Left lobe of liver (tissue), 2 donors: ENCODE data around the gene TMEM164. TPM values are rescaled to one million over a fixed set of nuclear protein-coding genes. Genes with fewer than 3 reads are reported as not detected.

Experiments
- ATAC-seq: fragments of 200-7000 bp; cut with Tn5 transposase; one replicate; pipeline ENCODE4 v1.9.1; 2020; ENCODE audit warnings: mild to moderate bottlenecking, moderate library complexity
- DNase-seq: peaks from one replicate; pipeline ENCODE4 v3.0.0-alpha.2; 2020; ENCODE audit warnings: low spot score
- total RNA-seq: library from RNA; stranded (reverse); gene quantifications from one replicate; pipeline ENCODE4 v1.2.1, GENCODE V29; 2021
- donor health status: DM: no; HTN: no; CAD: no; lungs with moderate emphysema.
- donor health status: DM: no; HTN: yes; CAD: no.

Gene TMEM164
- total RNA-seq, 1 donor from 2014 or later, result 1.8 TPM

DNA sequence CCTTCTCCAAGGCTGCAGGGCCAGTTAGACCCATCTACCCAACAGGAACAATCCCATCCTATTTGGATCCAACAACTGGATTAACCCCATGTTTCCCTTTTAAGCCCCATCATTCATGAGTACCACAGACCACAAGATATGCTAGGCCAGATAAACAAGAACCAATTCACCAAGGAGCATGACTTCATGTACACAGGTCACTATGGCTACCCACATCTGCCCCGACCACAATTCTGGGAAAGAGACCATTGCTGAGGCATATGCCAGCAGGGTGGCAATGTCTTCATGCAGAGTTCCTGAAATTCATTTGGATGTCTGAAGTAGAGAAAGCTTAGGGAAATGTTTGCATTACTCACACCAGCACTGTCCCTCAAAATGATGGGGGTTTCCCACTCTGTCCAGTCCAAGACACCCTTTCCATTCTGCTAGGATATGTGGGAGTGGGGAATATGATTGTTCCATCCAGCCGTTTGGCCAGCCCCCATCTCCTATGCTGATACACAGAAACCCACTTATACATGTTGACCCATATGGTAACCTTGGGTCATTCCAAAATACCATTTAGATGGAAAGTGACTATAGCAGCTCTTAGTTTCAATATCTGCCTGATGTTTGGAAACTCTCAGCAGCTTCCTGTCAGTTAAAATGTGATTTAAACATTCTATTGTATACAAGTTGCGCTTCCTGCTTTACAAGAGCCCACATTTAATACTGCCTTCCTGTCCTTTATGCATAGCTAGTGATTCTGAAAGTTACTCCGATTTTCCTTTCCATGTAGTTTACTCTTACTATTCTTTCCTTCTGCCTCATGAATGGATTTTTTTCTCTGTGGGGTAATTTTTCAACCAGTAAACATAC, 186.0 kb downstream of the TMEM164 start:
- DNase-seq, result no peak
- ATAC-seq, result no peak

DNA sequence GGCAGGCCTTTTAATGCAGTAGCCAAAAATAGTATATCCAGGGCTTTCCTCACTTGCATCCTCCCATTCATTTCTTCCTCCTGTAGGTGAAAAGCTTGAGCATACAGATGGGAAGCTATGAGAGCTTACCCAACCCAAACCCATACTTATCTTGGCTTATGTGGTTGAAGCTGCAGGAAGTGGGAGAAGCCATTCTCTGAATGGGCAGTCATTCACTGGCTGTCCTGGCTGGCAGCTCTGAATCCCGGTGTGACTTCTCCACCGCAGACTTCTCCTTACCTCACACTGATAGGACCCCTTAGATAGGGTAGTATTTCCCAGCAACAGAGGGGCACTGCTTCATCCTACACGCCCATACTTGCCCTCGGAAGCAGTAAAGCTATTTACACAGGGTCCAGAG, 189.6 kb downstream of the TMEM164 start:
- DNase-seq (no peak), ATAC-seq (no peak)

DNA sequence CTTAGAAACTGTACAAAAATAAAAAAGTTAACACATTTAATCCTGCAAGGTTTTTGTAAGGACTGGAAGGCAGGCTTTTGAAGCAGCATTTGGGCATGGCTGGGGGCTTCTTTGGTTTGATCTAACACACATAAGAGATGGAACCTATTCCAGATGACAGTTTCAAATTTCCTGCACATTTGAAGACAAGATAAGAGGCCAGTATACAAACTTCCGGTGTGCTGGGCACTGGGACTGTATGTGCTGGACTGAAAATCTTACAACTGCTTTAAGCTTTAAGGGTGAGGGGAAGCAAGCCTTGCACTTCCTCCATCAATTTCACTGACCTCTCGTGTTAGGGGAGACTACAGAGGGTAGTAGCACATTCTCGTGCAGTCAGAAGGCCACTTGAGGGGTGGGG, 192.1 kb downstream of the TMEM164 start:
- ATAC-seq (no peak), DNase-seq (no peak)

- ATAC-seq (no peak), DNase-seq (no peak)
These were observed 198.9 kb downstream of the TMEM164 start for GRCh38 chrX:110201799-110202198.

DNA sequence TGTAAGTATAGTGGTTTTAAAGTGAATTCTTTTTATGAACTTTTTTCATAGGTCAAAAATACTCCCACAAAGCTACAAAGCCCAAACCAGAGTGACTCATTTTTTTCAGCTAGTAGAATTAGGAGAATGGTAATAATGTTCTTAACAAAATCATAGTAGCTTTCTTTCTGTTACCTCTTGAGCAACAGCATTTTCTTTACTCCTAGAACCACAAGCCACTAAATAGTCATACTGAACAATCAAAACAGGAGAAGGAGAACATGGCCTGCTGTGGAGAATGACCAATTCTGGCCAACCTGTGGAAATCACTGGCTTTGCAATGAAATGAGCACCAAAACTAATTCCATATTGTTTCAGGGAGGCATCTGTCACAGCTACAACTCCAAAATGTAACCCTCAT, 202.1 kb downstream of the TMEM164 start:
- ATAC-seq, result no peak
- DNase-seq, result no peak

GRCh38 chrX:110208092-110208491, 205.2 kb downstream of the TMEM164 start:
- no peak for ATAC-seq
- no peak for DNase-seq

DNA sequence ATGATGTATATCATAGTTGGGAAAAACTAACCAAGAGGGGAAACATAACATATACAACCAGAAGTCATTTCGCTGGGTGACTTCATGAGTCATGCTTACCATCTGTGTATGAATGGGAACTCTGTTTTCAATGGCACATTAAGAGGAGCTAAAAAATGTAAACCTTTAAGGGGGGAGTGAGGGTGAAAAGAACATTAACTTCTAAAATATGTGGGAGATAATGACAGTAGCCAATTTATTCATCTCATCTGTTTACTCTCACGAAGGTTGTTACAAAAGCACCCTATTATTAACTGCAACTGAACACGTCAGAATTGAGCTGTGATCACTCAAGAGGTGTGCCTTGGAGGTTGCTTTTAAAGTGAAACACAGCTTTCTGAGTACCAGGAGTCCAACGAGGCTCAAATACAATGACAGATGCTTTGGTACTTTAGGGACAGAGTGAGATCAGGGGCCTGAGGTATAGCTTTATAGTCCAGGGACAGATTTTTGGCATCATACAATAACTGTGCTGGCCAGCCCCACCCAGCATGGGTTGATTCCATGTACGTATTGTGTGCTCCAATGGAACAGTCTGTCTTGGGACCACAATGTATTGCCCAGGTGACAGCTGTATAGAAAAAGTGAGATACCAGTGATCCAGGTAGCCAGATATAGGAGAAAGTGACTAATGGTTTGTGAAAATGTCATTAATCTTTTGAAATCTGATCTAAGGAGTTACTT, 207.7 kb downstream of the TMEM164 start:
- ATAC-seq (no peak), DNase-seq (no peak)

- DNase-seq (no peak), ATAC-seq (no peak)
These were observed 208.4 kb downstream of the TMEM164 start for GRCh38 chrX:110211340-110211739.

DNA sequence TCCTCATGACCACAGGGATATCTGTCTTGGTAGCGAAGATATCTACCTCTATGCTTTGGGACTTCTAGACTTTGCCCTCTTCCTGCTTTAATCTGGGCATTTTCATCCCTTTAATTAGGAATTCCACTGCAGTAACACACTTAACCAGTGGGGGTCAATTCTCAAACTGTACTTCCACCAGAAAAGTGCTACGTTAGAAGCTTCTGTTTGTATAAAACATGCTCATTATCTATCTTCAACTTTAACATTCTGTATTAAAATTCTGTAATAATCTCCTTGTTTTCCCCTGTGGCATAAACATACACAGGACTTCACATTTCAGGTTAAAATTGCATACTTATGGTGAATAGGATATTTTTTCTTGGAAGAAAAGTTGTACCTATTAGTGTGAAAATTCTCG, 209.4 kb downstream of the TMEM164 start:
- DNase-seq (no peak), ATAC-seq (no peak)

DNA sequence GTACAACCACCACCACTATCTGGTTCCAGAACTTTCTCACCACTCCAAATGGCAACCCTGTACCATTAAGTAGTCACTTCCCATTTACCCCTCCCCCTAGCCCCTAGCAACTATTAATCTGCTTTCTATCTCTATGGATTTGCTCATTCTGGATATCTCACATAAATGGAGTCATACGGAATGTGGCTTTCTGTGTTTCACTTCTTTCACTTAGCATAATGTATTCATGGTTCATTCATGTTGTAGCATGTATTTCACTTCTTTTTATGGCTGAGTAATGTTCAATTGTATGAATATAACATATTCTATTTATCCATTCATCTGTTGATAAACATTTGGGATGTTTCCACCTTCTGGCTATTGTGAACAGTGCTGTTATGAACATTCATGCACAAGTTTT, 210.3 kb downstream of the TMEM164 start:
- ATAC-seq, result no peak

DNA sequence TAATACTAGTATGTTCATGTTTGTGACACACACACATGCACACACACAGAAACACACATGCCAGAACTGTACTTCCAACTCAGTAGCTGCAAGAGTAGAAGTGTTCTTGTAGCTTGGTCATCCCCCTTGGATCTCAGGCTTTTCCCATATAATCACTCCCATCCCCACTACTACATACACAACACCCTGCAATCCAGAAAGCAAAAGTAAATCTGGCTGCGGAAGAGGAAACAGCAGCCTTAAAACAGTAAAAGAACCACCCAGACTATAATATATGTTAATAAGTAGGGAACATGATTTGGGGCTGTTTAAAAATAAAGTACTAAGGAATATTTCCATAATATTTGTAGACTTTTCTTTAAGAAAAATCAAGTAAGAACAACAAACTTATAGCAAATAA, 211.8 kb downstream of the TMEM164 start:
- ATAC-seq (no peak), DNase-seq (no peak)

More for the DNA sequence above, 210.3 kb downstream of the TMEM164 start:
- DNase-seq, result no peak

GRCh38 chrX:110215411-110215810, 212.5 kb downstream of the TMEM164 start:
- ATAC-seq (no peak), DNase-seq (no peak)

- ATAC-seq, result no peak
- DNase-seq, result no peak
These were observed 213.1 kb downstream of the TMEM164 start for GRCh38 chrX:110216027-110216426.

DNA sequence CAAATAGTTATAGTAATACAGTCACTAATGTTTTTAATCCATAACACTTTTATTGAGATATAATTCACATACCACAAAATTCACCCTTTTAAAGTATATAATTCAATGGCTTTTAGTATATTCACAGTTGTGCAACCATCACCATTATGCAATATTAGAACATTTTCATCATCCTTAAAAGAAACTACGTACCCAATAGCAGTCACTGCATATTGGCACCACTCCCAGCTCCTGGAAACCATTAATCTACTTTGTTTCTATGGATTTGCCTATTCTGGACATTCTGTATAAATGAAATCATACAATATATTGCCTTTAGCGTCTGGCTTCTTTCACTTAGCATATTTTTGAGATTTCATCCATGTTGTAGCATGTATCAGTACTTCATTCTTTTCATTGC, 215.7 kb downstream of the TMEM164 start:
- ATAC-seq, result no peak

DNA sequence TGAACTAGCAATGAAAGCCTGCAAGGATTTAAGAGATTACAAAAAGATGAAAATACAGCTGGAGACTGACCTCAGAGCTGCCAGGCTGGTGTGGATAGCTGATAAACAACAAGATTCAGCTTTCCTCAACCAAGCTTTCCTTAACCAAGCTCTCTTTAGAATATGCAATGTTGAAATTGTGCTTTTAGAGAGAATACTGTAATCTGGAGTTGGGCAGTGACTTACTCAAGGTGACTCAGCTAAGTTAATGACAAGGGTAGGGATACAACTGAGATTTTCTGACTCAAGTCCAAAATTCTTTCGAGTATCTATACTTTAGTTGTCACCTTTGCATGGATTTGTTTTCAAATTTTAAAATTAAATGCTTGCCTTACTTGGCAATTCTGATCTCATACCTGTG, 217.0 kb downstream of the TMEM164 start:
- DNase-seq (no peak), ATAC-seq (no peak)

More for the DNA sequence above, 215.7 kb downstream of the TMEM164 start:
- no peak for DNase-seq

DNA sequence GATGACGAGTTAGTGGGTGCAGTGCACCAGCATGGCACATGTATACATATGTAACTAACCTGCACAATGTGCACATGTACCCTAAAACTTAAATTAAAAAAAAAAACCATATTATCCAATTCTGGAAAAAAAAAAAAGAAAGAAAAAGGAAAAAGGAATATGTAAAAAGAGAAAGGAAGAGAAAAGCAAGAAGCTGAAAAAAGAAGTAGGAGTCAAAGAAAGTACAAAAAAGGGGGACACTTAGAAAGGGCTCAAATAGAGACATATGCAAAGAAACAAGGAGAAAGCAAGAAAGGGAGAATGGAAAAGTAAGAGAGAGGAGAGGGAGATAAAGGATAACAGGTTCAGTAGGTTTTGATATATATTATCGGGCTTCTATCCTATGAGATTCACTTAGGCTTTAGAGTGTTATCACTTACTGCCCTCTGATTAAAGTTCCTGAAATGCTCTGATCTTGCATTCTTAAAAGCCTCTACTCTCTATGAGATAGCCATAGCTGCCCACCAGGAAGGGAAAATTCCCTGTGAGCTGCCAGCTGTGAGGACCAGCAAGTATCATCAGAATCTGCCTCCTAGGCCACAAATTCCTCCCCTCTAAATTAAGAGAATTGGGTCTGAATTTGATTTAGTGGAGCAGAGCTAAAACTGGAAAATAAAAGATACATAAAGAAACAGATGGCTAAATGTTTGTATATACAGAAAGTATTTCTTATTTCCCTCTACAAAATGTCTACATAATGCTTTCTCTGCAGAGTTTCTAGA, 219.8 kb downstream of the TMEM164 start:
- ATAC-seq, result no peak
- DNase-seq, result no peak

GRCh38 chrX:110224926-110225617, 222.2 kb downstream of the TMEM164 start:
- DNase-seq, result no peak
- no peak for ATAC-seq

DNA sequence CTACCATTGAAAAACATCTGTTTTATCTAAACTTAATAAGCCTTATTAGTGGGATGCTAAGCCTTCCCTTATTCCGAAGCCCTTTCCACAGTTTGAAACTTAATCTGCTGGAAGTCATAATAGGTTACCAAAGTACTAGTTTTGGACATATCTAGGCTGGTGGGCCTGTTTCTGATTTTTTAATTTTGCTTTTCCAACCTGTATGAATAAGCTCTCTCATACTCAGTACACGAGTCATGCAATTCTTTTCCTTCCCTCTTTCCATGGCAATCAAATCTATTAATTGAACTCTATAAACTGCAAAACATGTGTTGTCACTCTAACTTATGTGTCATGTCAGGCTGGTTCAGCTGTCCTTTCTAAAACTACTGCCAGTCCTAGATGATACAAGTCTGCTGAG, 224.0 kb downstream of the TMEM164 start:
- DNase-seq (no peak), ATAC-seq (no peak)
